Naive thymus-derived CD4-positive, alpha-beta T cell (primary cell): ENCODE data around the gene MRTFA. TPM values are rescaled to one million over a fixed set of nuclear protein-coding genes. Genes with fewer than 3 reads are reported as not detected.
A peak's percentile ranks its signal among the peaks of the same experiment; 100 is the strongest.

Experiments used
- ATAC-seq: fragments of 150-1000 bp; cut with Tn5 transposase; 2 replicates; pipeline ENCODE4 v1.10.0; 2021; ENCODE audit warnings: mild to moderate bottlenecking, moderate library complexity
- CTCF ChIA-PET: fragments of 350-600 bp; sonication (Branson Sonifier 250); formaldehyde crosslinking; loops from one replicate; lab custom pipeline; 2021; ENCODE audit warnings: antibody characterized with exemption; lab: Charles Lee
- POLR2A ChIA-PET: fragments of 350-600 bp; sonication (Branson Sonifier 250); formaldehyde crosslinking; loops from one replicate; lab custom pipeline; 2021; ENCODE audit warnings: antibody characterized with exemption, inconsistent platforms; lab: Charles Lee
- DNase-seq, 9 donors: peaks; one replicate each; pipeline versions ENCODE4 v3.0.0 to v3.0.0-alpha.2; 2020 to 2022; ENCODE audit warnings: mixed read lengths in 1 of 9
- H3K27ac ChIP-seq: one replicate; pipeline ENCODE4 v1.7.0; 2013; ENCODE audit warnings: mild to moderate bottlenecking, low read depth, low read length, moderate library complexity
- H3K27me3 ChIP-seq, 2 donors: one replicate each; pipeline ENCODE4 v1.7.0; 2013; ENCODE audit warnings: low read length in 2 of 2, mild to moderate bottlenecking in 2 of 2, moderate library complexity in 2 of 2; ENCODE audit not compliant: control insufficient read depth in 2 of 2, insufficient read depth in 2 of 2
- H3K36me3 ChIP-seq, 3 experiments: 1 replicate in 2 of 3; 2 replicates in 1 of 3; pipeline ENCODE4 v1.7.0; 2013; ENCODE audit warnings: low read length in 3 of 3, mild to moderate bottlenecking in 3 of 3, moderate library complexity in 1 of 3; ENCODE audit not compliant: insufficient read depth in 3 of 3, control insufficient read depth in 2 of 3
- H3K4me1 ChIP-seq, 2 donors: one replicate each; pipeline ENCODE4 v1.7.0; 2013; ENCODE audit warnings: low read length in 2 of 2, mild to moderate bottlenecking in 2 of 2, moderate library complexity in 1 of 2; ENCODE audit not compliant: control insufficient read depth in 2 of 2, insufficient read depth in 2 of 2
- H3K4me3 ChIP-seq: 2 replicates; pipeline ENCODE4 v1.7.0; 2013; ENCODE audit warnings: mild to moderate bottlenecking, low read length
- H3K9me3 ChIP-seq, 3 experiments: 1 replicate in 2 of 3; 2 replicates in 1 of 3; pipeline ENCODE4 v1.7.0; 2013; ENCODE audit warnings: low read length in 3 of 3; ENCODE audit not compliant: control insufficient read depth in 2 of 3
- H3K27ac Mint-ChIP-seq, 9 donors: one replicate each; pipeline ENCODE4 v1.8.0; 2020 to 2022; ENCODE audit warnings: mixed read lengths in 9 of 9, mild to moderate bottlenecking in 8 of 9, moderate library complexity in 5 of 9, inconsistent platforms in 2 of 9
- H3K27me3 Mint-ChIP-seq, 5 donors: one replicate each; pipeline ENCODE4 v1.8.0; 2021 to 2022; ENCODE audit warnings: mixed read lengths in 5 of 5, mild to moderate bottlenecking in 1 of 5
- H3K36me3 Mint-ChIP-seq, 5 donors: one replicate each; pipeline ENCODE4 v1.8.0; 2020 to 2022; ENCODE audit warnings: mixed read lengths in 5 of 5, mild to moderate bottlenecking in 3 of 5, inconsistent platforms in 1 of 5
- H3K4me1 Mint-ChIP-seq, 7 donors: one replicate each; pipeline ENCODE4 v1.8.0; 2020 to 2022; ENCODE audit warnings: mixed read lengths in 7 of 7, mild to moderate bottlenecking in 3 of 7, inconsistent platforms in 1 of 7
- H3K4me3 Mint-ChIP-seq, 10 donors: one replicate each; pipeline ENCODE4 v1.8.0; 2020 to 2022; ENCODE audit warnings: mild to moderate bottlenecking in 10 of 10, mixed read lengths in 10 of 10, moderate library complexity in 6 of 10, inconsistent platforms in 2 of 10
- H3K9me3 Mint-ChIP-seq, 11 donors: one replicate each; pipeline ENCODE4 v1.8.0; 2020 to 2022; ENCODE audit warnings: mixed read lengths in 11 of 11, mild to moderate bottlenecking in 4 of 11, inconsistent platforms in 1 of 11, moderate library complexity in 1 of 11
- intact Hi-C, 2 donors: fragments of 100-400 bp; cut with micrococcal nuclease; formaldehyde crosslinking; loops; one replicate each; pipeline ENCODE4 v1.15.1; 2023
- polyA plus RNA-seq, 2 donors: library from polyadenylated mRNA; unstranded; fragments of 300-500 nt; fragmentation: Illumina TruSeq; gene quantifications; one replicate each; pipeline ENCODE4 v1.2.3, GENCODE V29; 2021
- total RNA-seq, 6 experiments: library from RNA in 5 of 6; stranded (reverse) in 5 of 6; gene quantifications; 1 replicate in 5 of 6; 2 replicates in 1 of 6; pipeline ENCODE4 v1.2.3 and lab custom pipeline; 2021 to 2026

MRTFA gene
- total and polyA plus RNA-seq, 7 experiments from 2014 or later: 17.6 to 114 (median 81.5) TPM

GRCh38 chr22:40412441-40412840 lies 224.1 kb downstream of the MRTFA start:
- intact Hi-C loops: no loop called here
- POLR2A ChIA-PET: interaction anchor here (0.7 to 1.0 kb wide), 2 partner anchors 10 to 31 kb away, joined by 3 read pairs; no protein-coding TSS in a partner anchor
- Histone ChIP-seq H3K4me1 (peaks cover 0 to 16% of the 10 kb centered on the region in 2 donors), H3K36me3 (peaks cover 0 to 86% (median 11%) of the 10 kb centered on the region in 3 experiments), H3K27ac (no peak overlapping the region), H3K9me3 (no peaks in the 10 kb centered on the region), H3K4me3 (no peak overlapping the region), H3K27me3 (no peaks in the 10 kb centered on the region)
- ATAC-seq (peak; percentile 48), DNase-seq (no peak)
- Mint-ChIP-seq H3K4me1 (peaks cover 19 to 40% (median 34%) of the 10 kb centered on the region in 7 donors), H3K9me3 (peaks cover 0 to 3% (median 0%) of the 10 kb centered on the region in 11 donors), H3K36me3 (peaks cover 3 to 42% (median 9%) of the 10 kb centered on the region in 5 donors), H3K4me3 (peak overlapping the region in 1 of 10 donors; percentile 1), H3K27ac (peak overlapping the region in 6 of 9 donors; percentile 11 to 87 (median 57)), H3K27me3 (no peaks in the 10 kb centered on the region)
- CTCF ChIA-PET: interaction anchor here (0.6 kb wide), 1 partner anchor 279 kb away, joined by 4 read pairs; no protein-coding TSS in a partner anchor

GRCh38 chr22:40411506-40411861 lies 225.0 kb downstream of the MRTFA start:
- ATAC-seq (no peak), DNase-seq (no peak)
- Histone ChIP-seq H3K27me3 (no peaks in the 10 kb centered on the region), H3K27ac (no peak overlapping the region), H3K9me3 (no peaks in the 10 kb centered on the region), H3K36me3 (peaks cover 4 to 86% (median 11%) of the 10 kb centered on the region in 3 experiments), H3K4me1 (peaks cover 0 to 16% of the 10 kb centered on the region in 2 donors), H3K4me3 (no peak overlapping the region)
- intact Hi-C loops: no loop called here
- POLR2A ChIA-PET: interaction anchor here (0.6 to 1.0 kb wide), 2 partner anchors 9 to 11 kb away, joined by 3 read pairs; no protein-coding TSS in a partner anchor
- CTCF ChIA-PET: interaction anchor here (0.6 to 0.8 kb wide), 2 partner anchors 26 to 77 kb away, joined by 3 to 4 read pairs; no protein-coding TSS in a partner anchor
- Mint-ChIP-seq H3K4me3 (no peak overlapping the region), H3K27ac (peak overlapping the region in 2 of 9 donors; percentile 61 to 69), H3K27me3 (no peaks in the 10 kb centered on the region), H3K36me3 (peaks cover under 1 to 47% (median 8%) of the 10 kb centered on the region in 5 donors), H3K9me3 (peaks cover 0 to 3% (median 0%) of the 10 kb centered on the region in 11 donors), H3K4me1 (peaks cover 16 to 34% (median 29%) of the 10 kb centered on the region in 7 donors)

DNA sequence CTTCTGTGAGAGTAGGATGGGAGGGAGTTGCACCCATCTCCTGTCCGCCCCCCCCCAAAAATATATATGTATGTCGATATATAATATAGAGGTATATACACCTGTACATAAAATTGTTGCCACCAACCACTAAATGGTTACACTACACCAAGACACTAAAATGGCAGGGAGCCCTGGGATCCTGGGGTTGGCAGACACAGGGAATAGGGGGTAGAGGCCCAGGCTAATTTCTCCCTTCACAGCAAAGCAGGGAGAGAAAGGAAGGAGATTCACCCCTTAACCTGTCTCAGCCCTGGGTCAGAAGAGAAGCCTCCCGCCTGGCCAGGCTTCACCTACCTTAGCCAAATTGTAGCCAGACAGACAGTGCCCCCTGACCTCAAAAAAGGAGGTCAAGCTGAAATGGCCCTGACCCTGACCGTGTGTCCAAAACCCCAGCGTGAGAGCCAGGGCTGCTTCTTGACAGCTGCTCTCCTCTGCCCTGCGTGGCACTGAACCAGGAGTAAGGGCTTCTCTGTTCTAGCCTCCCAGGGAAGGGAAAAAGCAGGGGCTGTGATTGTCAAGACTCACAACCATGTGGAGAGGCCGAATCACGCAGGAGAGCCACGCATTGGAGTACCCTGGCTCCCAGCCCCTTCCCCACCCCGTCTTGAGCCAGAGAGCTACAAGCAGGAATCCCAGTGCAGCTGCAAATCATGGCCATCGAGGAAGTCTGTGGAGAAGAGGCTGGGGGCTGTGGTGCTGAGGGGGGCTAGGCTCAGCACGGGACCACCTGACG lies 225.6 kb downstream of the MRTFA start:
- CTCF ChIA-PET: interaction anchor here (0.6 kb wide), 1 partner anchor 77 kb away, joined by 3 read pairs; no protein-coding TSS in a partner anchor
- Mint-ChIP-seq H3K27me3 (no peaks in the 10 kb centered on the region), H3K36me3 (peaks cover 0 to 46% (median 6%) of the 10 kb centered on the region in 5 donors), H3K4me3 (no peak overlapping the region), H3K4me1 (peaks cover 11 to 28% (median 23%) of the 10 kb centered on the region in 7 donors), H3K27ac (peak overlapping the region in 3 of 9 donors; percentile 30 to 61 (median 48)), H3K9me3 (peaks cover 0 to 3% (median 0%) of the 10 kb centered on the region in 11 donors)
- Histone ChIP-seq H3K4me3 (no peak overlapping the region), H3K4me1 (peaks cover 0 to 10% of the 10 kb centered on the region in 2 donors), H3K36me3 (peaks cover 4 to 86% (median 15%) of the 10 kb centered on the region in 3 experiments), H3K9me3 (no peaks in the 10 kb centered on the region), H3K27ac (no peak overlapping the region), H3K27me3 (no peaks in the 10 kb centered on the region)
- DNase-seq (no peak), ATAC-seq (no peak)
- intact Hi-C loops: no loop called here
- POLR2A ChIA-PET: interaction anchor here (0.6 to 1.2 kb wide), 3 partner anchors 14 to 496 kb away, joined by 3 to 4 read pairs (median 3); no protein-coding TSS in a partner anchor

- Histone ChIP-seq H3K9me3 (no peaks in the 10 kb centered on the region), H3K4me3 (no peak overlapping the region), H3K27me3 (no peaks in the 10 kb centered on the region), H3K36me3 (peaks cover 4 to 91% (median 18%) of the 10 kb centered on the region in 3 experiments), H3K27ac (no peak overlapping the region), H3K4me1 (peaks cover 0 to 4% of the 10 kb centered on the region in 2 donors)
- ATAC-seq (no peak), DNase-seq (no peak)
- POLR2A ChIA-PET: interaction anchor here (0.6 to 1.6 kb wide), 4 partner anchors 10 to 495 kb away, joined by 3 to 5 read pairs (median 4); no protein-coding TSS in a partner anchor
- no peaks in the 10 kb centered on the region for H3K27me3 Mint-ChIP-seq
- peaks cover 0 to 1% (median 0%) of the 10 kb centered on the region in 11 donors for H3K9me3 Mint-ChIP-seq
- CTCF ChIA-PET: no interaction called here
- intact Hi-C loops: no loop called here
- no peak overlapping the region for H3K4me3 Mint-ChIP-seq
- H3K27ac Mint-ChIP-seq: peak overlapping the region in 4 of 9 donors; percentile 43 to 77 (median 48)
- H3K4me1 Mint-ChIP-seq: peaks cover 4 to 22% (median 16%) of the 10 kb centered on the region in 7 donors
- peaks cover 0 to 43% (median 4%) of the 10 kb centered on the region in 5 donors for H3K36me3 Mint-ChIP-seq
Measured at GRCh38 chr22:40410272-40410671, 226.2 kb downstream of the MRTFA start.

DNA sequence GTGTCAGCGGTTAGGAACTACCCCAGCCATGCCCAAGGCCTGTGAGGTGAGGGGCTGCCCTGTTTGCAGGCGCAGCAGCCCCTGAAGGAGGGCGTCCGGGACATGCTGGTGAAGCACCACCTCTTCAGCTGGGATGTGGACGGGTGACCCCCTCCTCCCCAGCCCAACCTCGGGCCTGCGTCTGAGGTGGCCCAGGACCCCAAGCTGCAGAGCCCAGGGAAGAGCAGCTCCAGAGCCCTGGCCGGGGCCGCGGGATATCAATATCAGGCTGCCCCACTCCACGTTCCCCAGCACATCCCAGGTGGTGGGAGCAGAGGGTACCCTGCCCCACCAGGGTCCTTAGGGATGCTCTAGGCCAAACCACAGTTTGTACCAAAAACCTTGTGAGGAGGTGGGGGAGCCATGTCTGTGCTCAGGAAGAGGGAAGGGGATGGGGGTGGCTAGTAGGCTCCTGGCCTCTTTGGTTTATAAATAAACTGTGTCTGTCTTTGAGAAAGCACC lies 226.9 kb downstream of the MRTFA start:
- CTCF ChIA-PET: interaction anchor here (0.6 kb wide), 1 partner anchor 25 kb away, joined by 5 read pairs; no protein-coding TSS in a partner anchor
- H3K4me3 ChIP-seq: no peak overlapping the region
- H3K36me3 ChIP-seq: peaks cover 4 to 91% (median 18%) of the 10 kb centered on the region in 3 experiments
- Mint-ChIP-seq H3K4me1 (peaks cover 3 to 16% (median 11%) of the 10 kb centered on the region in 7 donors), H3K36me3 (peaks cover 0 to 37% (median 4%) of the 10 kb centered on the region in 5 donors), H3K27me3 (no peaks in the 10 kb centered on the region), H3K4me3 (no peak overlapping the region), H3K9me3 (peaks cover 0 to 1% (median 0%) of the 10 kb centered on the region in 11 donors), H3K27ac (peak overlapping the region in 3 of 9 donors; percentile 2 to 77 (median 43))
- no peaks in the 10 kb centered on the region for H3K4me1 ChIP-seq
- DNase-seq: no peak
- intact Hi-C loops: no loop called here
- POLR2A ChIA-PET: interaction anchor here (1.0 to 1.6 kb wide), 4 partner anchors 9 to 25 kb away, joined by 3 to 5 read pairs (median 4); no protein-coding TSS in a partner anchor
- H3K27me3 ChIP-seq: no peaks in the 10 kb centered on the region
- H3K27ac ChIP-seq: no peak overlapping the region
- no peaks in the 10 kb centered on the region for H3K9me3 ChIP-seq
- ATAC-seq: no peak
